ENCODE data around the gene ADIPOR1. TPM values are rescaled to one million over a fixed set of nuclear protein-coding genes. Genes with fewer than 3 reads are reported as not detected.

Gene ADIPOR1
- total and polyA plus RNA-seq, 2 of the 4 experiments (the other 2 are of a cell fraction): 82.7 to 92.5 TPM

DNA sequence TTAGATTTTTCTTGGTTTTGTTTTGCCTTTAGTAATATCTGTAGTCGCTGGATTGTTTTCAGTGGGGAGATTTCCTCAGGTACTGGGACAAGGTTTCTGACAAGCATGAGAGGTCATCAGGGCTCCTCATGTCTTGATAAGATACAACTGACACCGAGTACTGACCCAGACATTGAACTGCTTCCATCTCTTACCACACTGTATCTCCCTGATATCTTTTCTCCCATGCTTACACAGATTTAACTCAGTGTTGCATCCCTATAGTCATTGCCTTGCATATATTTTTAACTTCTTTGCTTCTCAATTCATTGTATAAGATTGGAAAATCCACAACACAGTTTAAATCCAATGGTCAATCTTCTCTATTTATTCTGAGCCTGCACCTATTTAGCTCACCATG lies 21.3 kb upstream of the ADIPOR1 start:
- H3K56ac ChIP-seq (ENCODE audit: extremely low read depth, insufficient read depth, low read length): no peak overlapping the region
- WGBS, 2 experiments (ENCODE audit: extremely low coverage in 2 of 2, insufficient read length in 1 of 2): no CpG with 5 or more reads among the region's 2 CpGs
- H3K9me3 ChIP-seq (ENCODE audit: control insufficient read depth, insufficient read depth, low read length): no peaks in the 10 kb centered on the region
- no peaks in the 10 kb centered on the region for H3K4me1 ChIP-seq (ENCODE audit: control insufficient read depth, insufficient read depth, low read length)
- no peaks in the 10 kb centered on the region for H4K20me1 ChIP-seq (ENCODE audit: insufficient read depth, low read length)
- dilution Hi-C loops (cut with HindIII; ENCODE audit: low sequenced_read_pairs, unreplicated experiment): no loop called here
- TF ChIP-seq, protein P1, sequence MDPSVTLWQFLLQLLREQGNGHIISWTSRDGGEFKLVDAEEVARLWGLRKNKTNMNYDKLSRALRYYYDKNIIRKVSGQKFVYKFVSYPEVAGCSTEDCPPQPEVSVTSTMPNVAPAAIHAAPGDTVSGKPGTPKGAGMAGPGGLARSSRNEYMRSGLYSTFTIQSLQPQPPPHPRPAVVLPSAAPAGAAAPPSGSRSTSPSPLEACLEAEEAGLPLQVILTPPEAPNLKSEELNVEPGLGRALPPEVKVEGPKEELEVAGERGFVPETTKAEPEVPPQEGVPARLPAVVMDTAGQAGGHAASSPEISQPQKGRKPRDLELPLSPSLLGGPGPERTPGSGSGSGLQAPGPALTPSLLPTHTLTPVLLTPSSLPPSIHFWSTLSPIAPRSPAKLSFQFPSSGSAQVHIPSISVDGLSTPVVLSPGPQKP (IDR thresholded peaks at IDR 0.05; ENCODE audit: borderline replicate concordance, low read depth, low read length): no peak
- no peak for TF ChIP-seq BHLHE40 (IDR thresholded peaks at IDR 0.05; ENCODE audit: low read depth, low read length)
- TF ChIP-seq MXI1 (IDR thresholded peaks at IDR 0.05; ENCODE audit: borderline replicate concordance, low read depth, low read length): no peak
- TF ChIP-seq RFX5 (IDR thresholded peaks at IDR 0.05; ENCODE audit: low read depth, low read length): no peak
- no peak overlapping the region for H2AK5ac ChIP-seq (ENCODE audit: low read depth, low read length)
- no peak overlapping the region for H2AK9ac ChIP-seq (replicated peaks; ENCODE audit: low read depth, low read length, poor library complexity)
- H3K27me3 ChIP-seq (ENCODE audit: control insufficient read depth, insufficient read depth, low read length): peaks cover 35% of the 10 kb centered on the region
- no peak overlapping the region for H2BK20ac ChIP-seq (ENCODE audit: low read depth, low read length)
- intact Hi-C loops (cut with micrococcal nuclease): no loop called here
- H3K4me3 ChIP-seq (ENCODE audit: insufficient read depth, low read depth, low read length): no peak overlapping the region
- H2AFZ ChIP-seq (replicated peaks; ENCODE audit: low read length, poor library complexity): no peak overlapping the region
- H3K23ac ChIP-seq (ENCODE audit: low read depth, low read length): no peak overlapping the region
- in situ Hi-C loops (cut with MboI; ENCODE audit: low sequenced_read_pairs): no loop called here
- ATAC-seq (ENCODE audit: low read depth): no peak
- no TSS peak for BruUV-seq (replicated peaks)
- no peak for DNase-seq
- ChIA-PET CTCF (no interaction called here), POLR2A (ENCODE audit: unreplicated experiment) (no interaction called here)
- no peak overlapping the region for H2BK120ac ChIP-seq (ENCODE audit: low read depth, low read length)
- H3K9me1 ChIP-seq (ENCODE audit: insufficient read depth, low read length): no peaks in the 10 kb centered on the region; the same call in 1 of the 2 replicates
- H3K36me3 ChIP-seq (ENCODE audit: control insufficient read depth, insufficient read depth, low read length): no peaks in the 10 kb centered on the region
- H3K79me1 ChIP-seq (ENCODE audit: low read depth in 1 of 2, low read length in 2 of 2): no peaks in the 10 kb centered on the region
- no peak overlapping the region for H3K9ac ChIP-seq (ENCODE audit: low read depth, low read length)
- no peak overlapping the region for H3K4me2 ChIP-seq (ENCODE audit: low read depth, low read length)
- no peak overlapping the region for H2BK5ac ChIP-seq (ENCODE audit: low read depth, low read length, poor library complexity, severe bottlenecking)
- H4K91ac ChIP-seq (ENCODE audit: insufficient read depth, low read depth, low read length): no peak overlapping the region
- H3K14ac ChIP-seq (replicated peaks; ENCODE audit: low read depth, low read length): no peak overlapping the region
- H2BK15ac ChIP-seq (ENCODE audit: low read depth, low read length): no peak overlapping the region
- no peak overlapping the region for H3K27ac ChIP-seq (ENCODE audit: insufficient read depth, low read length)
- no peak overlapping the region for H4K8ac ChIP-seq (ENCODE audit: low read depth in 2 of 2, low read length in 2 of 2)
- no peak overlapping the region for H3K4ac ChIP-seq (ENCODE audit: low read depth, low read length)
- no peak overlapping the region for H4K5ac ChIP-seq (ENCODE audit: low read depth, low read length)
- H3K18ac ChIP-seq (ENCODE audit: low read depth, low read length): no peak overlapping the region

All from IMR-90 (cell line).